ENCODE measurements around the gene SRCAP.
"Not testable (repeated sequence)": the region's sequence is repeated elsewhere in the genome, so short reads cannot be mapped to it uniquely, and the experiment has no call there.

- TF ChIP-seq POLR2A, POLR2AphosphoS5 (IDR thresholded peaks at IDR 0.05; ENCODE audit: low read depth, low read length): not testable (repeated sequence)
These were observed 4.1 kb downstream of the SRCAP start for GRCh38 chr16:30703071-30703470.

Data from GM12892 (cell line).